DND-41 (cell line): ENCODE measurements around the gene DLGAP1.

Source experiments
- ATAC-seq: fragments of 200-7000 bp; cut with Tn5 transposase; 3 replicates; pipeline ENCODE4 v1.9.1; 2021; ENCODE audit warnings: low read depth; ENCODE audit not compliant: insufficient read depth
- DNase-seq: peaks from one replicate; pipeline ENCODE4 v3.0.0-alpha.2; 2020
- H2AFZ ChIP-seq: 2 replicates; pipeline ENCODE4 v1.6.0; 2012; ENCODE audit warnings: low read depth, low read length
- H3K27ac ChIP-seq: 2 replicates; pipeline ENCODE4 v1.5.1; 2012; ENCODE audit warnings: low read length, inconsistent platforms
- H3K27me3 ChIP-seq: fragments of 200-600 bp; sonication (generic); 2 replicates; pipeline ENCODE4 v1.6.0; 2012; ENCODE audit warnings: low read length, mild to moderate bottlenecking, inconsistent platforms; ENCODE audit not compliant: insufficient read depth, poor library complexity
- H3K36me3 ChIP-seq: 2 replicates; pipeline ENCODE4 v1.5.1; 2012; ENCODE audit warnings: low read length, inconsistent platforms; ENCODE audit not compliant: insufficient read depth
- H3K4me1 ChIP-seq: 2 replicates; pipeline ENCODE4 v1.5.1; 2012; ENCODE audit warnings: mild to moderate bottlenecking, low read length; ENCODE audit not compliant: insufficient read depth
- H3K4me2 ChIP-seq: 2 replicates; pipeline ENCODE4 v1.6.0; 2012; ENCODE audit warnings: mild to moderate bottlenecking, moderate library complexity, low read length, inconsistent platforms; ENCODE audit not compliant: insufficient read depth
- H3K4me3 ChIP-seq, 2 experiments: fragments of 200-600 bp in 1 of 2; shearing (Covaris generic) in 1 of 2; 2 replicates each; pipeline ENCODE4 v1.5.1; 2012 to 2016; ENCODE audit warnings: inconsistent platforms in 2 of 2, low read length in 2 of 2, mild to moderate bottlenecking in 2 of 2, low read depth in 1 of 2, moderate library complexity in 1 of 2
- H3K79me2 ChIP-seq: 2 replicates; pipeline ENCODE4 v1.6.0; 2012; ENCODE audit warnings: low read length, inconsistent platforms; ENCODE audit not compliant: insufficient read depth
- H3K9ac ChIP-seq: 2 replicates; pipeline ENCODE4 v1.6.0; 2012; ENCODE audit warnings: low read depth, mild to moderate bottlenecking, inconsistent platforms, low read length, moderate library complexity
- H3K9me3 ChIP-seq: 2 replicates; pipeline ENCODE4 v1.5.1; 2012; ENCODE audit warnings: low read length, moderate library complexity, mild to moderate bottlenecking, inconsistent platforms; ENCODE audit not compliant: insufficient read depth, severe bottlenecking
- H4K20me1 ChIP-seq: 2 replicates; pipeline ENCODE4 v1.6.0; 2012; ENCODE audit warnings: low read length; ENCODE audit not compliant: insufficient read depth
- EZH2 ChIP-seq: IDR thresholded peaks from 3 replicates; pipeline ENCODE4 v1.6.1; 2012; ENCODE audit warnings: borderline replicate concordance, low read depth, mild to moderate bottlenecking, moderate library complexity, low read length, inconsistent platforms; ENCODE audit not compliant: severe bottlenecking
- TF ChIP-seq, protein P1 (sequence below): IDR thresholded peaks from 2 replicates; pipeline ENCODE4 v1.5.1; 2012; ENCODE audit warnings: borderline replicate concordance, low read length, moderate library complexity, mild to moderate bottlenecking; ENCODE audit not compliant: poor library complexity, severe bottlenecking; ENCODE audit errors: extremely low read depth

Gene DLGAP1

DNA sequence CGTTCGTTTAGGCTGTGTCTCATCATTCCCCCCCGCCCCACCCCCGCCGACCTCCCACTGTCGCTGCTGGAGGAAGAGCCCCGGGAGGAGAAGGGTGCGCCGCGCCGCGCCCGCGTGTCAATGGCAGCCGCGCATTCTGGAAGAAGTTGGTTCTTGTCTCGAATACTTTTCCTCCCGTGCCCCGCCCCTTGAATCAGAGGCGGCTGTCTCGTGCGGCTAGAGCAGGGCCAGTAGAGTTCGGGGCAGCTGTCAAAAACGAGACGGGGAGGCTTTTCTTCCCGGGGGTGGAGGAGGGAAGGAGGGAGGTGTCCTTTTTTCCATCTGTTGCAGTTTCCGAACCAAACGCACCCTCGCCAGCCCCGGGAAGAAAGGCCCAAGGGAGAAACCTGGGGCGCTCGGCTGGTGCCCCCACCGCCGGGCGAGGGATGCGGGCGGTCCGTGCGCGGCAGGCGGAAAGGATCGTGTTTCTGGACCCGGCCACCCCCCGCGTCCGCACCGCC, 1005.5 kb downstream of the DLGAP1 start:
- Histone ChIP-seq H4K20me1 (peaks cover 13% of the 10 kb centered on the region; the same call in 1 of the 2 replicates), H3K36me3 (no peaks in the 10 kb centered on the region; the same call in 1 of the 2 replicates), H3K9me3 (no peaks in the 10 kb centered on the region), H3K9ac (peak overlapping the region; percentile 74), H3K27ac (peak overlapping the region; percentile 94), H3K79me2 (peaks cover 66% of the 10 kb centered on the region), H3K4me2 (peak overlapping the region; percentile 67), H2AFZ (peak overlapping the region; percentile 74), H3K4me3 (peak overlapping the region; percentile 73 to 76; a peak in 3 of 4 replicates), H3K4me1 (peaks cover 41% of the 10 kb centered on the region), H3K27me3 (no peaks in the 10 kb centered on the region)
- DNase-seq = peak; percentile 81
- ATAC-seq = peak; percentile 1
- TF ChIP-seq, protein P1, sequence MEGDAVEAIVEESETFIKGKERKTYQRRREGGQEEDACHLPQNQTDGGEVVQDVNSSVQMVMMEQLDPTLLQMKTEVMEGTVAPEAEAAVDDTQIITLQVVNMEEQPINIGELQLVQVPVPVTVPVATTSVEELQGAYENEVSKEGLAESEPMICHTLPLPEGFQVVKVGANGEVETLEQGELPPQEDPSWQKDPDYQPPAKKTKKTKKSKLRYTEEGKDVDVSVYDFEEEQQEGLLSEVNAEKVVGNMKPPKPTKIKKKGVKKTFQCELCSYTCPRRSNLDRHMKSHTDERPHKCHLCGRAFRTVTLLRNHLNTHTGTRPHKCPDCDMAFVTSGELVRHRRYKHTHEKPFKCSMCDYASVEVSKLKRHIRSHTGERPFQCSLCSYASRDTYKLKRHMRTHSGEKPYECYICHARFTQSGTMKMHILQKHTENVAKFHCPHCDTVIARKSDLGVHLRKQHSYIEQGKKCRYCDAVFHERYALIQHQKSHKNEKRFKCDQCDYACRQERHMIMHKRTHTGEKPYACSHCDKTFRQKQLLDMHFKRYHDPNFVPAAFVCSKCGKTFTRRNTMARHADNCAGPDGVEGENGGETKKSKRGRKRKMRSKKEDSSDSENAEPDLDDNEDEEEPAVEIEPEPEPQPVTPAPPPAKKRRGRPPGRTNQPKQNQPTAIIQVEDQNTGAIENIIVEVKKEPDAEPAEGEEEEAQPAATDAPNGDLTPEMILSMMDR = no peak
- TF ChIP-seq EZH2 = no peak

GRCh38 chr18:3448838-3449511, 1006.1 kb downstream of the DLGAP1 start:
- H3K9ac ChIP-seq = peak overlapping the region; percentile 74
- H3K9me3 ChIP-seq = no peaks in the 10 kb centered on the region
- peak overlapping the region; percentile 74 for H2AFZ ChIP-seq
- peak overlapping the region; percentile 38 to 76; a peak in 3 of 4 replicates for H3K4me3 ChIP-seq
- DNase-seq = peak; percentile 61
- peaks cover 60% of the 10 kb centered on the region for H3K79me2 ChIP-seq
- peaks cover 11% of the 10 kb centered on the region; the same call in 1 of the 2 replicates for H4K20me1 ChIP-seq
- peak overlapping the region; percentile 94 for H3K27ac ChIP-seq
- peaks cover 35% of the 10 kb centered on the region for H3K4me1 ChIP-seq
- no peaks in the 10 kb centered on the region for H3K27me3 ChIP-seq
- peak overlapping the region; percentile 67 for H3K4me2 ChIP-seq
- peak; percentile 23 for ATAC-seq
- no peak for TF ChIP-seq EZH2
- TF ChIP-seq, protein P1 = no peak
- no peaks in the 10 kb centered on the region; the same call in 1 of the 2 replicates for H3K36me3 ChIP-seq

- no peak for TF ChIP-seq EZH2
- TF ChIP-seq, protein P1 = peak; percentile 34
- no peaks in the 10 kb centered on the region for H3K27me3 ChIP-seq
- peaks cover 5% of the 10 kb centered on the region; the same call in 1 of the 2 replicates for H4K20me1 ChIP-seq
- H3K79me2 ChIP-seq = peaks cover 52% of the 10 kb centered on the region
- peaks cover 27% of the 10 kb centered on the region for H3K4me1 ChIP-seq
- DNase-seq (peak; percentile 96), ATAC-seq (peak; percentile 79)
- peak overlapping the region; percentile 88 for H2AFZ ChIP-seq
- H3K9me3 ChIP-seq = no peaks in the 10 kb centered on the region
- H3K27ac ChIP-seq = peak overlapping the region; percentile 94
- H3K9ac ChIP-seq = peak overlapping the region; percentile 74
- peak overlapping the region; percentile 38 to 76 for H3K4me3 ChIP-seq
- H3K36me3 ChIP-seq = no peaks in the 10 kb centered on the region; the same call in 1 of the 2 replicates
- H3K4me2 ChIP-seq = peak overlapping the region; percentile 67
Observed at GRCh38 chr18:3447895-3448837, 1006.9 kb downstream of the DLGAP1 start.
